AG09309 (cell line): ENCODE measurements around the gene ASB9.

ENCODE experiments used
- DNase-seq: peaks from one replicate; pipeline ENCODE4 v3.0.0-alpha.2; 2010; ENCODE audit warnings: low read depth
- H3K4me3 ChIP-seq: 2 replicates; pipeline ENCODE4 v1.5.1; 2011; ENCODE audit warnings: mild to moderate bottlenecking, low read depth, low read length, moderate library complexity; ENCODE audit not compliant: control insufficient read depth
- TF ChIP-seq, protein P1 (sequence below): IDR thresholded peaks from 2 replicates; pipeline ENCODE4 v1.5.1; 2011; ENCODE audit warnings: mild to moderate bottlenecking, low read depth, low read length, inconsistent platforms; ENCODE audit not compliant: insufficient read depth, control insufficient read depth; ENCODE audit errors: missing control alignments

ASB9 gene

DNA sequence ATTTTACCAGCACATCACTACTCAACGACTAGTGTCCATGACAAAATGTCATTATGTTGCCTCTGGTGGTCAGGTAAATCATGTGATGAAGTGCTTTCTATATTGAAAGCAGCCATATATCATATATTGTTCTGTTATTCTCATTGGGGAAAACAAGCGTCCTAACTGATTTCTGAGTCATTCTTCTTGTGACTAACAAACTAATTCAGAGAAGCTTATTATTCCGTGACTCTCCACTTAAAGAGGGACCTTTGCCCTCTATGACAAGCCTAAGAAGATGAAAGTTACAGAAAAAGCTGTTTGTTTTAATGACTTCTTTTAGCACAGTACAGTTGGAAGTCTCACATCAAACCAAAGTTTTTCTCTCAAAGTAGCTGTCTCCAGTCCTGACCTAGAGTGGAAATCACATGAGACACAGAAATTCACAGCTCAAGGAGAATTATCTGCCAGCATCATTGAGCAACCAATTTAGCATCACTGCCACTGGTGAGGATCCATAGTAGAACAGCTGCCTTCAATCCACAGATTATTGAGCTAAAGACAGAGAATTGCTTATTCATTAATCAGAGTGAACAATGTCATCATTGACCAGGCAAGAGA, 36.4 kb downstream of the ASB9 start:
- no peak for DNase-seq
- TF ChIP-seq, protein P1, sequence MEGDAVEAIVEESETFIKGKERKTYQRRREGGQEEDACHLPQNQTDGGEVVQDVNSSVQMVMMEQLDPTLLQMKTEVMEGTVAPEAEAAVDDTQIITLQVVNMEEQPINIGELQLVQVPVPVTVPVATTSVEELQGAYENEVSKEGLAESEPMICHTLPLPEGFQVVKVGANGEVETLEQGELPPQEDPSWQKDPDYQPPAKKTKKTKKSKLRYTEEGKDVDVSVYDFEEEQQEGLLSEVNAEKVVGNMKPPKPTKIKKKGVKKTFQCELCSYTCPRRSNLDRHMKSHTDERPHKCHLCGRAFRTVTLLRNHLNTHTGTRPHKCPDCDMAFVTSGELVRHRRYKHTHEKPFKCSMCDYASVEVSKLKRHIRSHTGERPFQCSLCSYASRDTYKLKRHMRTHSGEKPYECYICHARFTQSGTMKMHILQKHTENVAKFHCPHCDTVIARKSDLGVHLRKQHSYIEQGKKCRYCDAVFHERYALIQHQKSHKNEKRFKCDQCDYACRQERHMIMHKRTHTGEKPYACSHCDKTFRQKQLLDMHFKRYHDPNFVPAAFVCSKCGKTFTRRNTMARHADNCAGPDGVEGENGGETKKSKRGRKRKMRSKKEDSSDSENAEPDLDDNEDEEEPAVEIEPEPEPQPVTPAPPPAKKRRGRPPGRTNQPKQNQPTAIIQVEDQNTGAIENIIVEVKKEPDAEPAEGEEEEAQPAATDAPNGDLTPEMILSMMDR = no peak
- H3K4me3 ChIP-seq = no peak overlapping the region

DNA sequence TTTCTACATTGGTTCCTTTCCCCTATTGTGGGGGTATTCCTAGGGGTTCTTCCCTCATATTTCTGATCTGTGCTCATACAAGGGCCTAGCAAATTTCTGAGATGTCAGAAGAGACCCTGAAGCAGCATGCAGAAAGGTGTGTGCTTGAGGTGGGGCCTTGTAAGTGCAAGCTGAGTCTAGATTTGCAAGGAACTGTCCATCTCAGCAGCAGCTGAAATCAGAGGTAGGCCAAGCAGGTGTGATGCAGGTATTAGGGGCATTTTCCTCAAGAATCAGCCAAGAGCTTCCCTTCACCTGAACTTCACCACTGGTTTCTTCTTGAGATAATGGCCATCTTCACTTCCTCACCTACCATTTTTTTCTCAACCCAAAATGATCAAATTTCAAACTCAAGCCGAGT, 45.1 kb downstream of the ASB9 start:
- H3K4me3 ChIP-seq = no peak overlapping the region
- TF ChIP-seq, protein P1 = no peak
- DNase-seq = no peak

DNA sequence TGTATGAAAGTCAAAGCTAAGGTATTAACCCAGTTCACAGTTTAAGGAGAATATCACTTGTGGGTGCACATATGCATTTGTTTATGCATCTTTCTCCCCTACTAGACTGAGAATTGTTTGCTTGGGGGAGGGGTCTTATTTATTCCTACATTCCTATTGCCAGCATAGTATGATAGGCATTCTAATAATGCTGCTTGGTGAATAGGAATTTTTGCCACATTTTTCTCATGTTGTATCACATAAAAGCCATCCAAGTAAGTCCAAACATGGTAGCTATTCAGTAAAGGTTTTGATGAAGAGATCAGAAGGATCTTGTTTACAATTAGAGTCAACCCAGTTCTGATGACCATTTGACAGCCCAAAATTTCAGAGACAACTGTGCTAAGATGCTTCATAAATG, 48.6 kb downstream of the ASB9 start:
- DNase-seq = no peak
- no peak overlapping the region for H3K4me3 ChIP-seq
- TF ChIP-seq, protein P1 = no peak

DNA sequence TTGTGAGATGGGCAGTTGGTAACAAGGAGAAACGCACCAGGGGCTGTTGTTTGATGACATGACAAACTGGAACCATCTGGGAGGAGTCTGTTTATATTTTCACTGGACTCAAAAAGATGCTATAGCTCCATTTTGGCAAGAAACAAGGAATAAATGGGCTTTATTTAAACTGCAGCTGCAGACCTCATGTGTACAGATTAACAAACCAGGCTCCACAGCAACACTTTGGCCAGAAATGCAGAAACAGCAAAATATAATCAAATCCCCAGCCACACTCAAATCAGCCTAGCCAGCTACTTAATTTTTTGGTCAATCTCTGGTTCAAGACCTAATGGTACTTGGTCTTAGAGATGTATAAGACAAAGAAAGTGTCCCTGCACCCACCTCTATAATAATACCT, 52.7 kb downstream of the ASB9 start:
- no peak for DNase-seq
- TF ChIP-seq, protein P1 = no peak
- H3K4me3 ChIP-seq = no peak overlapping the region

DNA sequence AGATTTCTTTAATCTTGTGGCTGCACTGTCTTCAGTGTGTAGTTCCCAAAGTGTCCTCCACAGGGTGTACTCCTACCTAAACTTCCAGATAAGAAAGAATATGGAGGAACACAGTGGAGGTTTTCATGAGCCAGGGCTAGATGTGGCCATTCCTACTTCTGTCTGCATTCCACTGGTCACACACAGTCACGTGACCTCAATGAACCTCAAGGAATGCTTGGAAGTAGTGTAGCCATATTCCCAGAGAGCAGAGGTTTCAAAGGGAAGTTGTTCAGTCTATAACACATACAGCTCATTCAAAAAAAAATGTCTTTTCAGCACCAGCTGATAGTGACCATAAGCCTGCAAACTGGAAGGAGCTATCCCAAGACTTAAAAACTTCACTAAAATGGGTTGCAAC, 53.6 kb downstream of the ASB9 start:
- TF ChIP-seq, protein P1 = no peak
- no peak for DNase-seq
- no peak overlapping the region for H3K4me3 ChIP-seq

DNA sequence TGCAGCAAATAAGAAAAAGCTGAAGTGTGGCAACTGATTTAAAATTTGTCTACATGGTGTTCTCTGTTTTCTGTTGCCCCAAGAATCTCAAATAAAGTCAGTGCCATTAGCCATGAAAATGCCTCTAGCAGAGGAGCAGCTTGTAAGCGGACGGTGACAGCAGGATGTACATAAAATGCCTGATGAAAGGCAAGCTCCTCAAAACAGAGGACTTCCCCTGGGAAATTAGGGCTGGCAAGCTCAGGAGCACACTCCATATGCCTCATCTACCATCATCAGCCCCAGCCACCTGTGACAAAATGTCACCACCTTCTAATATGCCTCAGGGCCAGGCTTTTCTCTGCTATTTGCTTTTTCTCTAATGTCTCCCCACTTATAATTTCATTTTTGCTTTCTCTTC, 54.5 kb downstream of the ASB9 start:
- TF ChIP-seq, protein P1 = no peak
- H3K4me3 ChIP-seq = no peak overlapping the region
- no peak for DNase-seq

DNA sequence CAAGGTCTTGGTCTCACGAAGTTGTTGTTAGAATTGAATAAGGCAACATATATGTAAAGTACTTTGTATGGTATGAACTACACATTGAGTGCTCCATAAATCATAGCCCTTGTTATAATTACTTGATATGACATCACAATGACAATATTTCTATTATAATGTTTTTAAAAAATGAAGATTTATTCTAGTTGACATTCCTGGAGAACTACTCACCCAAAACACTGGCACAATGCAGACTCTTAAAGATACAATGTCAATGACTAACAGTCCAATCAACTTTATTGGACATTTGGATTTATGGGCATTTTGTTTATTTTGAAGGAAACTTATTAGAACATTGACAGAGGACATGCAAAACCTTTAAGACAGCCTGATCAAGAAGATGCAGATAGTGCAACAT, 55.3 kb downstream of the ASB9 start:
- TF ChIP-seq, protein P1 = no peak
- no peak overlapping the region for H3K4me3 ChIP-seq
- no peak for DNase-seq
